ENCODE results near the gene TPPP.

DNA sequence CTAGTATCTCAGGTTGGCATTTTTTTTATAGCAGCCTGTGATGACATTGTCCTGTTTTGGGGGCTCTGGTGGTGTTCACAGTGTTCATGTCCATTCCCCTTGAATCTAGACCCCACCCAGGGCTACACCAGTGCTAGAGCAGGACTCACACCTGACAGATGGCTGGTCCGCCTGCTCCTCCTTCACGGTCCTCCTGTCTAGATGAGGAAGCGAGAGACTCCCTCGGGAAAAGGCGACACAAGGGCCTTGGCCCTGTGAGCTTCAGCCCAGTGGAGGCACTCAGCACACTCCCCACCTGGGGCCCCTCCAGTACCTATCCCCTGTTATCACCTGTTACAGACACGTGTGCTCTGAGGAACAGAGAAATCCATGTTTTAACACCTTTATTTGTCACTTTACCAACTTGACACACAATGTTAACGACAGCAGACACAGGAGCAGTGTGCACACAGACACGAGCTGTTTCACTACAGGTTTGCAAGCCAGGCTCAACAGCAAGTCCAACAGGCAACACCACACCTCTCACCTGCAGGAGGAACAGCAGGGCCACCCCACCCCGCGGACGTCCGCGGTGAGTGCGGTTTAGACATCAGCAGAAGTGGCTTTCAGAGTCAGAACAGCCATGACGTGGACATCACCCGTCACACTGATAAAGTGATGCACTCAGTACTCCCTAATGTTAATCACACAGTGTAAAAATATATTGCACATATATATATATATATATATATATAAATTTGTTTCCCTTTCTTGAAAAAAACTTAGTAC lies 33.5 kb downstream of the TPPP start:
- no peak for TF ChIP-seq CTCF (CRISPR knock-in tag; IDR thresholded peaks at IDR 0.05)
- TF ChIP-seq KLF6 (CRISPR knock-in tag; IDR thresholded peaks at IDR 0.05), result no peak
- TF ChIP-seq PAX8 (CRISPR knock-in tag; IDR thresholded peaks at IDR 0.05; ENCODE audit: borderline replicate concordance), result no peak
- TF ChIP-seq GLI4 (CRISPR knock-in tag; IDR thresholded peaks at IDR 0.05; ENCODE audit: borderline replicate concordance), result no peak

All from HepG2 (cell line).